ENCODE results near the gene SSR2.

- no peak for TF ChIP-seq CTCF (IDR thresholded peaks at IDR 0.05; ENCODE audit: insufficient read depth, low read depth, low read length)
- TF ChIP-seq EZH2 (IDR thresholded peaks at IDR 0.05; ENCODE audit: insufficient read depth, low read length) = no peak
These were observed 19.6 kb downstream of the SSR2 start for GRCh38 chr1:156001021-156001661.
